ENCODE measurements around the gene C20orf144.
A peak's percentile ranks its signal among the peaks of the same experiment; 100 is the strongest.

The C20orf144 gene

GRCh38 chr20:33658929-33659328 lies 3.2 kb upstream of the C20orf144 start:
- Histone ChIP-seq H4K8ac (ENCODE audit: low read depth, low read length) (no peak overlapping the region), H2BK5ac (ENCODE audit: low read length) (no peak overlapping the region), H3K4me1 (ENCODE audit: control insufficient read depth, low read depth, low read length) (peaks cover 2% of the 10 kb centered on the region), H3K4ac (ENCODE audit: low read depth, low read length) (no peak overlapping the region), H3K27ac (ENCODE audit: low read depth, low read length) (no peak overlapping the region), H3K27me3 (ENCODE audit: insufficient read depth, low read length, poor library complexity) (no peaks in the 10 kb centered on the region), H3K36me3 (ENCODE audit: control insufficient read depth, insufficient read depth, low read length) (peaks cover 2% of the 10 kb centered on the region), H3K18ac (ENCODE audit: low read length) (no peak overlapping the region), H2AK5ac (ENCODE audit: low read length) (no peak overlapping the region), H3K4me2 (ENCODE audit: low read length) (no peak overlapping the region), H3K9ac (ENCODE audit: low read length) (no peak overlapping the region), H3K79me1 (ENCODE audit: low read length) (no peaks in the 10 kb centered on the region), H3K56ac (ENCODE audit: low read length) (no peak overlapping the region), H3K79me2 (ENCODE audit: control insufficient read depth, insufficient read depth, low read length) (no peaks in the 10 kb centered on the region), H2BK120ac (ENCODE audit: low read depth, low read length) (no peak overlapping the region), H4K5ac (ENCODE audit: low read length) (no peak overlapping the region), H2BK15ac (replicated peaks; ENCODE audit: low read depth) (no peak overlapping the region), H3K23ac (ENCODE audit: low read length) (no peak overlapping the region), H3K4me3 (ENCODE audit: low read length) (no peak overlapping the region)
- WGBS (ENCODE audit: extremely low coverage, insufficient coverage, low lambda C conversion rate) = no CpG with 5 or more reads among the region's 4 CpGs
- no peak for DNase-seq

GRCh38 chr20:33659341-33660034 lies 2.6 kb upstream of the C20orf144 start:
- Histone ChIP-seq H3K4me1 (ENCODE audit: control insufficient read depth, low read depth, low read length) (peaks cover 6% of the 10 kb centered on the region), H3K79me1 (ENCODE audit: low read length) (no peaks in the 10 kb centered on the region), H2BK120ac (ENCODE audit: low read depth, low read length) (no peak overlapping the region), H4K5ac (ENCODE audit: low read length) (no peak overlapping the region), H2BK5ac (ENCODE audit: low read length) (no peak overlapping the region), H3K23ac (ENCODE audit: low read length) (no peak overlapping the region), H3K79me2 (ENCODE audit: control insufficient read depth, insufficient read depth, low read length) (no peaks in the 10 kb centered on the region), H3K4ac (ENCODE audit: low read depth, low read length) (no peak overlapping the region), H3K4me2 (ENCODE audit: low read length) (no peak overlapping the region), H2AK5ac (ENCODE audit: low read length) (no peak overlapping the region), H3K36me3 (ENCODE audit: control insufficient read depth, insufficient read depth, low read length) (peaks cover 2% of the 10 kb centered on the region), H3K27me3 (ENCODE audit: insufficient read depth, low read length, poor library complexity) (no peaks in the 10 kb centered on the region), H4K8ac (ENCODE audit: low read depth, low read length) (no peak overlapping the region), H3K4me3 (ENCODE audit: low read length) (no peak overlapping the region), H2BK15ac (replicated peaks; ENCODE audit: low read depth) (no peak overlapping the region), H3K18ac (ENCODE audit: low read length) (no peak overlapping the region), H3K9ac (ENCODE audit: low read length) (no peak overlapping the region), H3K56ac (ENCODE audit: low read length) (no peak overlapping the region), H3K27ac (ENCODE audit: low read depth, low read length) (no peak overlapping the region)
- WGBS (ENCODE audit: extremely low coverage, insufficient coverage, low lambda C conversion rate) = no CpG with 5 or more reads among the region's 32 CpGs
- DNase-seq = no peak

GRCh38 chr20:33660035-33660684 lies 2.0 kb upstream of the C20orf144 start:
- H3K36me3 ChIP-seq (ENCODE audit: control insufficient read depth, insufficient read depth, low read length) = peaks cover 2% of the 10 kb centered on the region
- WGBS (ENCODE audit: extremely low coverage, insufficient coverage, low lambda C conversion rate) = no CpG with 5 or more reads among the region's 21 CpGs
- H3K18ac ChIP-seq (ENCODE audit: low read length) = no peak overlapping the region
- peaks cover 6% of the 10 kb centered on the region for H3K4me1 ChIP-seq (ENCODE audit: control insufficient read depth, low read depth, low read length)
- H3K9ac ChIP-seq (ENCODE audit: low read length) = no peak overlapping the region
- DNase-seq = no peak
- no peaks in the 10 kb centered on the region for H3K79me1 ChIP-seq (ENCODE audit: low read length)
- H2BK5ac ChIP-seq (ENCODE audit: low read length) = no peak overlapping the region
- H3K27ac ChIP-seq (ENCODE audit: low read depth, low read length) = no peak overlapping the region
- H3K27me3 ChIP-seq (ENCODE audit: insufficient read depth, low read length, poor library complexity) = no peaks in the 10 kb centered on the region
- H3K4me3 ChIP-seq (ENCODE audit: low read length) = no peak overlapping the region
- H3K79me2 ChIP-seq (ENCODE audit: control insufficient read depth, insufficient read depth, low read length) = no peaks in the 10 kb centered on the region
- H4K5ac ChIP-seq (ENCODE audit: low read length) = no peak overlapping the region
- H2AK5ac ChIP-seq (ENCODE audit: low read length) = no peak overlapping the region
- H2BK120ac ChIP-seq (ENCODE audit: low read depth, low read length) = no peak overlapping the region
- H4K8ac ChIP-seq (ENCODE audit: low read depth, low read length) = no peak overlapping the region
- H2BK15ac ChIP-seq (replicated peaks; ENCODE audit: low read depth) = no peak overlapping the region
- no peak overlapping the region for H3K4me2 ChIP-seq (ENCODE audit: low read length)
- H3K4ac ChIP-seq (ENCODE audit: low read depth, low read length) = no peak overlapping the region
- H3K23ac ChIP-seq (ENCODE audit: low read length) = no peak overlapping the region
- H3K56ac ChIP-seq (ENCODE audit: low read length) = no peak overlapping the region

- WGBS (ENCODE audit: extremely low coverage, insufficient coverage, low lambda C conversion rate) = no CpG with 5 or more reads among the region's 7 CpGs
- H3K4ac ChIP-seq (ENCODE audit: low read depth, low read length) = no peak overlapping the region
- no peak overlapping the region for H3K9ac ChIP-seq (ENCODE audit: low read length)
These were observed 1.5 kb upstream of the C20orf144 start for GRCh38 chr20:33660685-33661058.

GRCh38 chr20:33663161-33664084 lies 1.3 kb downstream of the C20orf144 start:
- Histone ChIP-seq H4K8ac (ENCODE audit: low read depth, low read length) (no peak overlapping the region), H3K56ac (ENCODE audit: low read length) (peak overlapping the region; percentile 98), H2BK5ac (ENCODE audit: low read length) (peak overlapping the region; percentile 54), H3K27ac (ENCODE audit: low read depth, low read length) (peak overlapping the region; percentile 71), H3K36me3 (ENCODE audit: control insufficient read depth, insufficient read depth, low read length) (peaks cover 2% of the 10 kb centered on the region), H3K18ac (ENCODE audit: low read length) (peak overlapping the region; percentile 51), H2BK120ac (ENCODE audit: low read depth, low read length) (no peak overlapping the region), H3K4me2 (ENCODE audit: low read length) (peak overlapping the region; percentile 70), H2BK15ac (replicated peaks; ENCODE audit: low read depth) (no peak overlapping the region), H3K4ac (ENCODE audit: low read depth, low read length) (peak overlapping the region; percentile 83), H3K23ac (ENCODE audit: low read length) (peak overlapping the region; percentile 98), H3K79me1 (ENCODE audit: low read length) (no peaks in the 10 kb centered on the region), H3K79me2 (ENCODE audit: control insufficient read depth, insufficient read depth, low read length) (no peaks in the 10 kb centered on the region), H2AK5ac (ENCODE audit: low read length) (no peak overlapping the region), H3K27me3 (ENCODE audit: insufficient read depth, low read length, poor library complexity) (no peaks in the 10 kb centered on the region), H3K4me1 (ENCODE audit: control insufficient read depth, low read depth, low read length) (peaks cover 8% of the 10 kb centered on the region), H3K9ac (ENCODE audit: low read length) (peak overlapping the region; percentile 94), H4K5ac (ENCODE audit: low read length) (peak overlapping the region; percentile 10), H3K4me3 (ENCODE audit: low read length) (peak overlapping the region; percentile 63)
- DNase-seq = peak; percentile 81
- WGBS (ENCODE audit: extremely low coverage, insufficient coverage, low lambda C conversion rate) = no CpG with 5 or more reads among the region's 84 CpGs

More at GRCh38 chr20:33660685-33661058, 1.5 kb upstream of the C20orf144 start:
- no peak overlapping the region for H4K5ac ChIP-seq (ENCODE audit: low read length)
- no peak overlapping the region for H3K27ac ChIP-seq (ENCODE audit: low read depth, low read length)
- no peak overlapping the region for H3K4me2 ChIP-seq (ENCODE audit: low read length)
- no peak overlapping the region for H2BK15ac ChIP-seq (replicated peaks; ENCODE audit: low read depth)
- H3K36me3 ChIP-seq (ENCODE audit: control insufficient read depth, insufficient read depth, low read length) = peaks cover 2% of the 10 kb centered on the region
- DNase-seq = no peak
- no peak overlapping the region for H3K56ac ChIP-seq (ENCODE audit: low read length)
- H3K27me3 ChIP-seq (ENCODE audit: insufficient read depth, low read length, poor library complexity) = no peaks in the 10 kb centered on the region
- no peak overlapping the region for H4K8ac ChIP-seq (ENCODE audit: low read depth, low read length)
- H2BK120ac ChIP-seq (ENCODE audit: low read depth, low read length) = no peak overlapping the region
- no peak overlapping the region for H3K18ac ChIP-seq (ENCODE audit: low read length)
- no peaks in the 10 kb centered on the region for H3K79me2 ChIP-seq (ENCODE audit: control insufficient read depth, insufficient read depth, low read length)
- peaks cover 6% of the 10 kb centered on the region for H3K4me1 ChIP-seq (ENCODE audit: control insufficient read depth, low read depth, low read length)
- H3K4me3 ChIP-seq (ENCODE audit: low read length) = no peak overlapping the region
- H3K79me1 ChIP-seq (ENCODE audit: low read length) = no peaks in the 10 kb centered on the region
- H2BK5ac ChIP-seq (ENCODE audit: low read length) = no peak overlapping the region
- H3K23ac ChIP-seq (ENCODE audit: low read length) = no peak overlapping the region
- H2AK5ac ChIP-seq (ENCODE audit: low read length) = no peak overlapping the region

All from mesendoderm (in vitro differentiated cells).